NB4 (cell line): ENCODE measurements around the gene PDE6C.

ENCODE experiments used
- POLR2A ChIP-seq: IDR thresholded peaks from 2 replicates; pipeline ENCODE4 v1.6.1; 2011; ENCODE audit warnings: mild to moderate bottlenecking; ENCODE audit not compliant: insufficient read length; ENCODE audit errors: extremely low read depth
- TF ChIP-seq, protein P1 (sequence below): IDR thresholded peaks from one replicate; pipeline ENCODE4 v1.5.1; 2012; ENCODE audit warnings: low read depth, low read length

DNA sequence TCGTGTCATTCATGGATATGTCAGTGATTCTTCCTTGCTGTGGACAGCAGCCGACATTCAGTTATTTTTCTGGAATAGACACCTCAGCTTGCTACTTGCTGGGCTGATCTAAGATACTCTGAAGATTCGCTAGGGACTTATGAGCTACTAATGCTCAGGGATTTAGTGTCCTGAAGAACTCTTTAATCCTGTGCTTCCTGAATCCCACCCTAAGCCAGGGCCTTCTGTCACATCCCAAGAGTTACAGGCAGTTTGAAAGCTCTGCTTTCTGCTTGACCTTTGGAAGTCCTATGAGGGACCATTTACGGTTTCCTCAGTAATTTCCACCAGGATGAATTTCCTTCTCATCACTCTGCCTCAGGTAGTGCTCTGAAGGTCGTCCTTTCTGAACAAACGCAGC is at the start of gene PDE6C:
- no peak for TF ChIP-seq POLR2A
- TF ChIP-seq, protein P1, sequence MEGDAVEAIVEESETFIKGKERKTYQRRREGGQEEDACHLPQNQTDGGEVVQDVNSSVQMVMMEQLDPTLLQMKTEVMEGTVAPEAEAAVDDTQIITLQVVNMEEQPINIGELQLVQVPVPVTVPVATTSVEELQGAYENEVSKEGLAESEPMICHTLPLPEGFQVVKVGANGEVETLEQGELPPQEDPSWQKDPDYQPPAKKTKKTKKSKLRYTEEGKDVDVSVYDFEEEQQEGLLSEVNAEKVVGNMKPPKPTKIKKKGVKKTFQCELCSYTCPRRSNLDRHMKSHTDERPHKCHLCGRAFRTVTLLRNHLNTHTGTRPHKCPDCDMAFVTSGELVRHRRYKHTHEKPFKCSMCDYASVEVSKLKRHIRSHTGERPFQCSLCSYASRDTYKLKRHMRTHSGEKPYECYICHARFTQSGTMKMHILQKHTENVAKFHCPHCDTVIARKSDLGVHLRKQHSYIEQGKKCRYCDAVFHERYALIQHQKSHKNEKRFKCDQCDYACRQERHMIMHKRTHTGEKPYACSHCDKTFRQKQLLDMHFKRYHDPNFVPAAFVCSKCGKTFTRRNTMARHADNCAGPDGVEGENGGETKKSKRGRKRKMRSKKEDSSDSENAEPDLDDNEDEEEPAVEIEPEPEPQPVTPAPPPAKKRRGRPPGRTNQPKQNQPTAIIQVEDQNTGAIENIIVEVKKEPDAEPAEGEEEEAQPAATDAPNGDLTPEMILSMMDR, result no peak
